ENCODE measurements around the gene DMRTA1.
A peak's percentile ranks its signal among the peaks of the same experiment; 100 is the strongest.
"Not testable (repeated sequence)": the region's sequence is repeated elsewhere in the genome, so short reads cannot be mapped to it uniquely, and the experiment has no call there.

Gene DMRTA1

GRCh38 chr9:22446589-22446949, at the start of gene DMRTA1:
Gene DMRTA1 (plus strand): TSS chr9:22446824. CDS start chr9:22447066, 242 bp downstream.
- DNase-seq (ENCODE audit: low spot score): peak; percentile 41

GRCh38 chr9:22401671-22402070, 45.0 kb upstream of the DMRTA1 start:
- DNase-seq (ENCODE audit: low spot score): no peak

- DNase-seq (ENCODE audit: low spot score): no peak
Observed at GRCh38 chr9:22405869-22406659, 40.6 kb upstream of the DMRTA1 start.

- no peak for DNase-seq (ENCODE audit: low spot score)
Observed at GRCh38 chr9:22413884-22414283, 32.7 kb upstream of the DMRTA1 start.

GRCh38 chr9:22415941-22416691, 30.5 kb upstream of the DMRTA1 start:
- DNase-seq (ENCODE audit: low spot score): no peak

- DNase-seq (ENCODE audit: low spot score): no peak
Observed at GRCh38 chr9:22416692-22417060, 29.9 kb upstream of the DMRTA1 start.

GRCh38 chr9:22423566-22423965, 23.1 kb upstream of the DMRTA1 start:
- no peak for DNase-seq (ENCODE audit: low spot score)

GRCh38 chr9:22424616-22425015, 22.0 kb upstream of the DMRTA1 start:
- no peak for DNase-seq (ENCODE audit: low spot score)

GRCh38 chr9:22425551-22425950, 21.1 kb upstream of the DMRTA1 start:
- no peak for DNase-seq (ENCODE audit: low spot score)

- DNase-seq (ENCODE audit: low spot score): no peak
Observed at GRCh38 chr9:22427226-22427880, 19.3 kb upstream of the DMRTA1 start.

- DNase-seq (ENCODE audit: low spot score): no peak
Observed at GRCh38 chr9:22433691-22434090, 12.9 kb upstream of the DMRTA1 start.

GRCh38 chr9:22435252-22435651, 11.4 kb upstream of the DMRTA1 start:
- DNase-seq (ENCODE audit: low spot score): not testable (repeated sequence)

GRCh38 chr9:22437461-22438067, 9.1 kb upstream of the DMRTA1 start:
- DNase-seq (ENCODE audit: low spot score): not testable (repeated sequence)

- no peak for DNase-seq (ENCODE audit: low spot score)
Observed at GRCh38 chr9:22440841-22441240, 5.8 kb upstream of the DMRTA1 start.

- DNase-seq (ENCODE audit: low spot score): peak; percentile 25
Observed at GRCh38 chr9:22446950-22447617, 460 bp downstream of the DMRTA1 start.

- no peak for DNase-seq (ENCODE audit: low spot score)
Observed at GRCh38 chr9:22447618-22448305, 1.1 kb downstream of the DMRTA1 start.

GRCh38 chr9:22449719-22450118, 3.1 kb downstream of the DMRTA1 start:
- no peak for DNase-seq (ENCODE audit: low spot score)

- DNase-seq (ENCODE audit: low spot score): peak; percentile 7
Observed at GRCh38 chr9:22452415-22453010, 5.9 kb downstream of the DMRTA1 start.

- DNase-seq (ENCODE audit: low spot score): no peak
Observed at GRCh38 chr9:22454016-22454415, 7.4 kb downstream of the DMRTA1 start.

- DNase-seq (ENCODE audit: low spot score): no peak
Observed at GRCh38 chr9:22455181-22455580, 8.6 kb downstream of the DMRTA1 start.

- DNase-seq (ENCODE audit: low spot score): no peak
Observed at GRCh38 chr9:22457448-22457847, 10.8 kb downstream of the DMRTA1 start.
